ENCODE measurements around the gene SNUPN.
"Not testable (repeated sequence)": the region's sequence is repeated elsewhere in the genome, so short reads cannot be mapped to it uniquely, and the experiment has no call there.

SNUPN gene

DNA sequence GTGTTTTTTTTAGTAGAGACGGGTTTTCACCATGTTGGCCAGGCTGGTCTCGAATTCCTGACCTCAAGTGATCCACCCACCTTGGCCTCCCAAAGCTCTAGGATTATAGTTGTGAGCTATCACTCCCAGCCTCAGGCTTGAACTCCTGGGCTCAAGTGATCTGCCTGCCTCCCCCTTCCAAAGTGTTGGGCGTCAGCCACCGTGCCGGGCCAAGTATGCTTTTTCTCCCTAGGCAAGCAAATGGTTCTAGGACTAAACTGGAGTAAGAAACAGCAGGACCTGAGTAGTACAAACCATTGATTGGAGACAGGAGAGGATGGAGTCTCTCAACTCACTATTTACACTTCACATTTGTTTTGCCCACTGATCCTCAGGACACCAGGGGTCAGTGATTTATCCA is 41.8 kb downstream of the SNUPN start:
- DNase-seq (ENCODE audit: low read depth, low spot score): no peak

DNA sequence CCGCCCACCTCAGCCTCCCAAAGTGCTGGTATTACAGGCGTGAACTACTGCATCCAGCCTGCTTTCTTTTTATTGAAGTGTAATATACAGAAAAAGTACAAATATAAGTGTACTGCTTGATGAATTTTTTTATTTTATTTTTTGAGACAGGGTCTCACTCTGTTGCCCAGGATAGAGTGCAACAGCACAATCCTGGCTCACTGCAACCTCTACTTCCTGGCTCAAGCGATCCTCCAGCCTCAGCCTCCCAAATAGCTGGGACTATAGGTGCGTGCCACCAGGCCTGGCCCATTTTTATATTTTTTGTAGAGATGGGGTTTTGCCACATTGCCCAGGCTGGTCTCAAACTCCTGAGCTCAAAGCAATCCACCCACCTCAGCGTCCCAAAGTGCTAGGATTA is 42.6 kb downstream of the SNUPN start:
- DNase-seq (ENCODE audit: low read depth, low spot score): not testable (repeated sequence)

DNA sequence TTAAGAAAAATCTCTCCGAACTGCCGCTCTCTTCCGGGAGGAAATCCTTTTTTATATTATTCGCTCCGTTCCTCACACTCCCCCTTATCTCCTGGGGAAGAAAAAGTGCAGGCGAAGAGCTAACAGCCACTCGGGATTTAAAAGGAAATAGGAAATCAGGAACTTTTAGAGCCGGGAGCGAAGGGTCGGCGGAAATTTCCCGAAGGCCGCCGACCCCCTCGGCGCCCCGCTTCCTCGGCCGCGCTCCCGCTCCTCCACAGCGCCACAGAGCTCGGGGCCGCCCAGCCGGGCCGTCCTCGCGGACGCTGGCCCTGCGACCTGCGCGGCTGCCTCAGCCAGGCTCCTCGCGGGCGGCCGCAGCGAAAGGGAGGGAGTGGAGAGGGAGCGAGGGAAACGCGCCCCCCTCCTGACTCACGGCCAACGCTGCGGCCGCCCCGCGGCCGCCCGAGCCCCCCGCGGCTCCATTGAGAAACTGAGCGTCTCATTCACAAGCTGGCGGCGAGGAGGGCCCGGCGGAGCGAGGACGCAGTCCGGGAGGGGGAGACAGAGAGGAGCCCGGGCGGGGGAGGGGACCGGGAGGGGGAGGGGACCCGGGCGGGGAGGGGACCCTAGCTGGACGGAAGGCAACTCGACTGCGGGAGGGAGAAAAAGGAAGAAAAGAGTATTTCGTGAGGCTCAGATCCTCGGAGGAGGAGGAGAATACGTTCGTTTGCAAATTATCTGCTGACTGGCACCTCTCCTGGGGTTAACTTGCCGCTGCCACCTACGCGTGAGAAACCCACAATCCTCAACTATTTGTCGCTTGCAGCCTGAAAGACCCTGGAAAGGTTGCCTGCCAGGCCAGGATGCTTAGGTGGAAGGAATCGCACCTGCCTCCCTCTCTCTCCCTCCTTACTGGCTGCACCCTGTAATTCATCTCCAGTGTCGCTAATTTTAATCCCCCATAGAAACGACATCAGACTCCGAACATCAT is 46.3 kb downstream of the SNUPN start, which contains the start of gene PTPN9:
Gene PTPN9 (minus strand): TSS at position 368 of the 973 bp plus-strand sequence. CDS start 539 bp downstream, outside the sequence.
- peak; percentile 61 for DNase-seq (ENCODE audit: low read depth, low spot score)

DNA sequence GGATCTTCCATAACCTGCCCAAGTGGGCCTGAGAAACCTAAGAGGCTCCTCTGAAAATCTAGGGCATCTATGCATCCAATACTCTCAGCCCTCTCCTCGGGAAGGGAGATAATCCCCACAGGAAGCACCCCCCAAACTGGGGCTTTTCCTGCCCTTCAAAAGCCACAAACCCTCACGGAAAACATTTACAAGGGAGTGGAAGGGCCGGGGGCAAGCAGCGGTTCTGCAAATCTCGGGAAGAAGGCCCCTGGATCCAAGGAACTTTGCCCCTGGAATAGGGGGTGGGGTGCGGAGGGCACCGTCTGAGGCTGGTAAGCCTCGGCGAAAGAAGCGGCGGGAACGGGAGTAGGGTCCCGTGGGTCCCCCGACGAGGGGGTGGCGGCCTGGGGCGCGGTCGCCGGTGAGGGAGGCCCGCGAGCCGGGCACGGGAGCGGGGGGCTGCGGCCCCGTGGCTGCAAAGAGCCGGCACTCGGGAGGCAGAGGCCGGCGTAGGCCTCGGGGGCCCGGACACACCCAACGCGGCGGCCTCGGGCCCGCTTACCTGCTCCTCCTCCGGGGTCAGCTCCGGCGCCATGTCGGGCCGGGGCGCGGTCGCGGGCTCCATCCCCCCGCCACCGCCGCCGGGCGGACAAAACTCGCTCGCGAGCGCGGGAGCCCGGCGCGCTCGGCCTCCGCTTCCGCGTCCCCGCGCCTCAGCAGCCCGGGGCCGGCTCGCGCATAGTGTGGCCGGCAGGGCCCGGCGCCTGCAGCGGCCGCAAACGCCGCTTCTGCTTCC is 47.2 kb downstream of the SNUPN start:
- DNase-seq (ENCODE audit: low read depth, low spot score): no peak

DNA sequence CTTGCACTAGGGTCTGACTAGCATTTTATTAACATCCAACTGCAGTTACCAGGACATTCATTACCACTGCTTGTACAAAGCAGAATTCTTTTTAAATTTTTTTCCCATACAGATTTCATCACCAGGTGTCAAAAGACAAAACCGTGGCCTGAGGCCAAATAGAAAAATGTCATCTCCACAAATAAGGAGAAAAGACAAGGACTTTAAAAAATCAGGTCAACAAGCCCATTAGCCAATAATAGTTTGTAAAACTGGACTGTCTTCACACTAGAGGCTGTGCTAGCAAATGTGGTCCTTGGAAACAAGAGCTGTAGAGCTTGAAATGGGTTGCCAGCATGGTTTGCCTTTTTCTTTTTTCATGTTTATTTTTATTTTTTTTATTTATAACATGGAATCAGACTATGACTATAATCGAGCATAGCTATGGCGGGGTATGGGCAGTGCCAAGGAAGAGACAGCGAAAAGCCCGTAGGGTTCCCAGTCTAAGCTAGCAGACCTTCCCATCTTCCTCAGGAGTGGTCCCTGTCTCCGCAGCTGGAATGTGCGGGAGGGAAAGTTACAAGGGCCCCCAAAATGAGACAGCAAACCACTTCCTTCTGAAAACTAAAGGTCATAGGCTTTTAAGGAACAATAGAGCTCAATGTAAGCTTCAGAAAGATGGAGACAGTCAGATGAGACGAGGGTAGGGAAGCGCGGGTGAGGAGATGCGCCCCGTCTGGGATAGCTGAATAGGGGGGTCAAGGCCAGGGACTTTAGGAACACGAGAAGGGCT is 47.9 kb downstream of the SNUPN start:
- DNase-seq (ENCODE audit: low read depth, low spot score): no peak

DNA sequence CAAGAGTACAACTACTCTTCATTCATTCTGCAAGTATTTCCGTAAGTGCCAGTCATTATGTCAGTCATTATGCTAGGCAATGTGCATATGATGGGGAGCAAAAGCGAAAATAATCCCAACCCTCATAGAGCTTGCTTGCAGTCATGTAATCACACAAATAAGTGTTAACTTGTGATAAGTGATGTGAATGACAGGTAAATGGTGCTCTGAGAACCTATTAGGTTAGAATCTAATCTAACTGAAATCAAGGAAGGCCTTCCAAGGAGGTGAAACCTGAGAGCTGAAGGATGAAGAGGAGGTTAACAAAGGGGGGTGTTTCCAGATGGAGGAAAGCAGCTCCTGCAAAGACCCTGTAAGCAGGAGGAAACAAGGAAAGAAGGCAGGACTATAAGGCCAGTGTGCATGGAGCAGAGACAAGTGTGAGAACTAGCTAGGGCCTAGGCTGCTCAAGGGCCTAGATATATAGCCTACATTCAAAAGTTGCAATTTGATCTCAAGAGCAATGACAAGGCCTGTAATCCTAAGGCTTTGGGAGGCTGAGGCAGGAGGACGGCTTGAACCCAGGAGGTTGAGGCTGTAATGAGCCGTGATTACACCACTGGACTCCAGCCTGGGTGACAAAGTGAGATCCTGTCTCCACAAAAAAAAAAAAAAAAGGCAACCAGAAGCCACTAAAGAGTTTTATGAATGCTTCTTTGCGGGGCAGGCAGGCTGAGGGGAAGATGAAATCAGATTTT is 51.7 kb downstream of the SNUPN start:
- no peak for DNase-seq (ENCODE audit: low read depth, low spot score)

DNA sequence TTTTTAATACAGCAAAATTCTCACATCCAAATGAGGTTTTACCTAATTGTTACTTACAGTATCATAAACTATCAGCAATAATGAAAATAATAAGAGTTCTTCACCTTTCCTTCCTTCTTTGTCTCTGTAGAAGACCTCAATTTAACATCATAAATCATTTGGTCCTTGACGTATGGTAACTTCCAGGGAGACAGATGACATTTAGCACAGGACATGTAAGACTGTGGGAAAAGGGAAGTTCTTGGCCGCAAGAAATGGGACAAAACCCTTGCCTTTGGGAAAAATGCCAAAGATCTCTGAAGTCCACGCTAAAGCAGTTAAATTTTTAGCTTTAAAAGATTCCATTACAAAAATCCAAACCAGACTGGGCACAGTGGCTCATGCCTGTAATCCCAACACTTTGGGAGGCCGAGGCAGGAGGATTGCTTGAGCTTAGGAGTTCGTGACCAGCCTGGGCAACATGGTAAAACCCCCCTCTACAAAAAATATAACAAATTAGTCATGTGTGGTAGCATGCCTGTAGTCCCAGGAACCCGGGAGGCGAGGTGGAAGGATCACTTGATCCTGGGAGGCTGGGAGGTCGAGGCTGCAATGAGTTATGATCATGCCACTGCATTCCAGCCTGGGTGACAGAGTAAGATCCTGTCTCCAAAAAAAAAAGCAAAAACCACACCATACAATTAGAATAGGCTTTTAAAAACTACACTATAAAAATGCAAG is 55.2 kb downstream of the SNUPN start:
- DNase-seq (ENCODE audit: low read depth, low spot score): no peak

DNA sequence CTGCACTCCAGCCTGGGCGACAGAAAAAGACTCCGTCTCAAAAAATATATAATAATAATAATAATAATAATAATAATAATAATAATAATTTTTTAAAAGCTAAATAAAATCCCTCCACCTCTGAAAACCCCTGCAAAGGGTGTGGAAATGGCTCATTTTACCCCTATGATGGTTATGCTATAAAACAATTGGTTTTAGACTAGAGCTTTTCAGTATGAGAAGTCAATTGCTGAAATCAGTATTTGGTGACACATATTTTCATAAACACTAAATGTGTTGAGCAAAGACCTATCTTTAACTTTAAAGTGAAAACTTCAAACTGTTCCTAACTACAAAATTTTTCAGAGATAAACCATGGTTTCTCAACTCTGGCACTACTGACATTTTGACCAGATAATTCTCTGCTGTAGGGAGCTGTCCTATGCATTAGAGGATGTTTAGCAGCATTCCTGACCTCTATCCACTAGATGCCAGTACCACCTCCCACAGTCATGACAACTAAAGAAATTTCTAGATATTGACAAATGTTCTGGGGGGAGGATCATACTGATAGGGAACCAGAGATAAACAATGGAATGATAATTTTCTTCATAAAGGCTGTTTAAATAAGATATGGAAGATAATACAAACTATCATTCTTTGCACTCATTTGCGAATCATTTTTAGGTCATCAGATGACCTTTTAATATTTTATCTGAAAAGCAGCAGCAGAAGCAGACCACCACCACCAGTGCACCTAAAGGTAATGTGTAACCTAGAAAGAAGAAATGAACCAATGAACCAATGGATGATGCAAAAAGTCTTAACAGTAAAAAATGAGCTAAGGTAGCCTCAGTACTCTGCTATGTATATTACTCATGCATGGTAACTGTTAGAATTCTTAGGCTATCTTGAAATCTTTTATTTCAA is 60.2 kb downstream of the SNUPN start:
- DNase-seq (ENCODE audit: low read depth, low spot score): no peak

DNA sequence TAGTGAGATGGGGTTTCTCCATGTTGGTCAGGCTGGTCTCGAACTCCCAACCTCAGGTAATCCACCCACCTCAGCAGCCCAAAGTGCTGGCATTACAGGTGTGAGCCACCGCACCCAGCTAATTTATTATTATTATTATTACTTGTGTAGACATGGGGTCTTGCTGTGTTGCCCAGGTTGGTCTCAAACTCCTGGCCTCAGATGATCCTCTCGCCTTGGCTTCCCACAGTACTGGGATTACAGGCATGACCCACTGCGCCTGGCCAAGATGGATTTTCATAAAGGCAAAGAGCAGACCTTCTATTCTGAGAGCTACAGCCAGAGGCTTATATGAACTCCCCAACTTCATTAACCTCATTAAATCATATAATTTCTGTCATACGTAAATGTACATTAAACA is 63.6 kb downstream of the SNUPN start:
- DNase-seq (ENCODE audit: low read depth, low spot score): no peak

DNA sequence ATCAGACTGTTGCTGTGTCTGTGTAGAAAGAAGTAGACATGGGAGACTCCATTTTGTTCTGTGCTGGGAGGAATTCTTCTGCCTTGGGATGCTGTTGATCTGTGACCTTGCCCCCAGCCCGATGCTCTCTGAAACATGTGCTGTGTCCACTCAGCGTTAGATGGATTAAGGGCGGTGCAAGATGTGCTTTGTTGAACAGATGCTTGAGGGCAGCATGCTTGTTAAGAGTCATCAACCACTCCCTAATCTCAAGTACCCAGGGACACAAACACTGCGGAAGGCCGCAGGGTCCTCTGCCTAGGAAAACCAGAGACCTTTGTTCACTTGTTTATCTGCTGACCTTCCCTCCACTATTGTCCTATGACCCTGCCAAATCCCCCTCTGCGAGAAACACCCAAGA is 66.2 kb downstream of the SNUPN start:
- not testable (repeated sequence) for DNase-seq (ENCODE audit: low read depth, low spot score)

DNA sequence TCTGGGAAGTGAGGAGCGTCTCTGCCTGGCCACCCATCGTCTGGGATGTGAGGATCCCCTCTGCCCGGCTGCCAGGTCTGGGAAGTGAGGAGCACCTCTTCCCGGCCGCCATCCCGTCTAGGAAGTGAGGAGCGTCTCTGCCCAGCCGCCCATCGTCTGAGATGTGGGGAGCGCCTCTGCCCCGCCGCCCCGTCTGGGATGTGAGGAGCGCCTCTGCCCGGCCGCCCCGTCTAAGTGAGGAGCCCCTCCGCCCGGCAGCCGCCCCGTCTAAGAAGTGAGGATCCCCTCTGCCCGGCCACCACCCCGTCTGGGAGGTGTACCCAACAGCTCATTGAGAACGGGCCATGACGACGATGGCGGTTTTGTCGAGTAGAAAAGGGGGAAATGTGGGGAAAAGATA is 66.6 kb downstream of the SNUPN start:
- DNase-seq (ENCODE audit: low read depth, low spot score): not testable (repeated sequence)

DNA sequence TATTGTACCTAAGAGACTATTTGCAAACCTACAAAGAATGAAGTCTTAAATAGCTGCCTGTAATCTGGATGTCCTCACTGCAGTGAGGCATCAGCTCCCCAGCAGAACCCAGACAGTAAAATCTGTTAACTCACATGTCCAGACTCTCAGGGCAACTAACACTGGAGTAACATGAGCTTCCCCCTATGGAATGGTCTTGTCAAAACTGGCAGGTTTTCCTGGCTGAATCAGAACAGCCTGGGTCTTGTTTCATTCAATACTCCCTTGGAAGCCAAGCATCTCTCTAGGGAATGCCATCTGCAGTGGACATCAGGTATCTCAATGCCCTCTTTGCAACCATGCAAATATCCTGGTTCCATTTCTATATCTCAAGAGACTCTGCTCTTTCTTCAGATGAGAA is 70.8 kb downstream of the SNUPN start:
- DNase-seq (ENCODE audit: low read depth, low spot score): no peak

DNA sequence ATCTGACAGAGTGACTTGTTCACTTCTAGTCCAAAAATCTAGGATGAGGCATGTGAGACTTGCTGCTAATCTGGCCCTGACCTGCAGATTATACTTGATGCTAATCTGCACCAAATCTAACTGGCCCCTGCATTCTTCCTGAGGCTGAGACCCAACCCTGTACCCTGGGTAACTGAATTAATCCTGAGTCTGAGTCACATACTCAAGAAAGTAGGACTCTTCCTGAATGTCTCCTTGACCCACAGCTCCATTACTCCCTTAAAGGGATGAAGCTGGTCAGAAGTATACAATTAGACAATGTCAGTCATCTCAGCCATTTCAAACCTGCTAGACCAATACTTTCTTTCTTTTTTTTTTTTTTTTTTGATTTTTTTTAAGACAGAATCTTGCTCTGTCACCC is 71.9 kb downstream of the SNUPN start:
- no peak for DNase-seq (ENCODE audit: low read depth, low spot score)

DNA sequence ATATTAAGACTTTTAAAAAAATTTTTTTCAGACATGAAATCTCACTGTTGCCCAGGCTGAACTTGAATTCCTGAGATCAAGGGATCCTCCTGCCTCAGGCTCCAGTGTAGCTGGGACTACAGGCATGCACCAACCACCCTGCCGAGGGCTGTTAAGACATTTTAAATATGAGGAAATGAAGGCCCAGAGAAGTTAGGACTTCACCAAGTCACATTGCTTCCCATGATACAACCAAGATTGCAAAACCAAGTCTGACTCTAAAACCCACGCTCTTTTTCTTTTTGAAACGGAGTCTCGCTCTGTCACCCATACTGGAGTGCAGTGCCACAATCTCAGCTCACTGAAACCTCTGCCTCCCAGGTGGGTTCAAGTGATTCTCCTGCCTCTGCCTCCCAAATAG is 74.4 kb downstream of the SNUPN start:
- no peak for DNase-seq (ENCODE audit: low read depth, low spot score)
